ENCODE results near the gene VAV3.

- no peak for TF ChIP-seq CTCF (IDR thresholded peaks at IDR 0.05)
- no peak for TF ChIP-seq POLR2A (IDR thresholded peaks at IDR 0.05)
Measured at GRCh38 chr1:107879346-107879745, 85.6 kb downstream of the VAV3 start.
